ENCODE measurements around the gene LYPD3. TPM values are rescaled to one million over a fixed set of nuclear protein-coding genes. Genes with fewer than 3 reads are reported as not detected.

The LYPD3 gene
- total RNA-seq, 1 experiment from 2014 or later = 1.8 TPM

DNA sequence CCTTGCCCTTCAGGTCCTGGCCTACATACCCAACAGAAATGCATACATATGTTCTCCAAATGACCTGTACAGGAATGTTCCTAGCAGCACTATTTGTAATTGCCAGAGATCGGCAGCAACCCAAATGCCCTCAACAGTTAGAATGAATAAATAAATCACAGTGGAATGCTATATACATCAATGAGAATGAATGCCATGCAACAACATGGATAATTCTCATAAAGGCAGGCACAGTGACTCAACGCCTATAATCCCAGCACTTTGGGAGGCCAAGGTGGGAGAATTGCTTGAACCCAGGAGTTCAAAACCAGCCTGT lies 32.1 kb downstream of the LYPD3 start:
- Mint-ChIP-seq H3K4me3 (no peak overlapping the region), H3K4me1 (no peaks in the 10 kb centered on the region), H3K36me3 (ENCODE audit: insufficient read depth in 1 of 3, low read depth in 3 of 3) (no peaks in the 10 kb centered on the region), H3K9me3 (peaks cover 0 to 22% of the 10 kb centered on the region in 2 experiments; a peak in 4 of 5 replicates), H3K27ac (no peak overlapping the region), H3K27me3 (ENCODE audit: low read depth) (no peaks in the 10 kb centered on the region; the same call in 1 of the 2 replicates)
- no peak overlapping the region for H3K4ac ChIP-seq (ENCODE audit: low read depth, low read length)
- no peaks in the 10 kb centered on the region for H3K79me1 ChIP-seq (ENCODE audit: insufficient read depth, low read depth, low read length, poor library complexity, severe bottlenecking)
- no peak overlapping the region for H3K18ac ChIP-seq (ENCODE audit: insufficient read length, low read depth, low read length)
- H2BK20ac ChIP-seq (ENCODE audit: low read depth, low read length, poor library complexity, severe bottlenecking) = no peak overlapping the region
- H3K79me2 ChIP-seq (ENCODE audit: insufficient read depth, low read length) = no peaks in the 10 kb centered on the region
- no peak overlapping the region for H3K27ac ChIP-seq (ENCODE audit: insufficient read length, low read depth, low read length)
- no peak overlapping the region for H2AFZ ChIP-seq (ENCODE audit: low read length)
- no peak overlapping the region for H2BK15ac ChIP-seq (ENCODE audit: low read depth, low read length)
- no peak overlapping the region for H3K23ac ChIP-seq (ENCODE audit: insufficient read length, low read depth, low read length)
- H4K20me1 ChIP-seq (ENCODE audit: control insufficient read depth, insufficient read depth, insufficient read length) = no peaks in the 10 kb centered on the region
- H3T11ph ChIP-seq (ENCODE audit: low read length) = no peak overlapping the region
- WGBS (ENCODE audit: extremely low coverage, insufficient read length, low lambda C conversion rate) = no CpG with 5 or more reads among the region's 2 CpGs
- no peak overlapping the region for H2BK5ac ChIP-seq (ENCODE audit: insufficient read length, low read length)
- no peaks in the 10 kb centered on the region for H3K23me2 ChIP-seq (ENCODE audit: insufficient read length, low read depth, low read length, poor library complexity, severe bottlenecking)
- TF ChIP-seq, protein P1, sequence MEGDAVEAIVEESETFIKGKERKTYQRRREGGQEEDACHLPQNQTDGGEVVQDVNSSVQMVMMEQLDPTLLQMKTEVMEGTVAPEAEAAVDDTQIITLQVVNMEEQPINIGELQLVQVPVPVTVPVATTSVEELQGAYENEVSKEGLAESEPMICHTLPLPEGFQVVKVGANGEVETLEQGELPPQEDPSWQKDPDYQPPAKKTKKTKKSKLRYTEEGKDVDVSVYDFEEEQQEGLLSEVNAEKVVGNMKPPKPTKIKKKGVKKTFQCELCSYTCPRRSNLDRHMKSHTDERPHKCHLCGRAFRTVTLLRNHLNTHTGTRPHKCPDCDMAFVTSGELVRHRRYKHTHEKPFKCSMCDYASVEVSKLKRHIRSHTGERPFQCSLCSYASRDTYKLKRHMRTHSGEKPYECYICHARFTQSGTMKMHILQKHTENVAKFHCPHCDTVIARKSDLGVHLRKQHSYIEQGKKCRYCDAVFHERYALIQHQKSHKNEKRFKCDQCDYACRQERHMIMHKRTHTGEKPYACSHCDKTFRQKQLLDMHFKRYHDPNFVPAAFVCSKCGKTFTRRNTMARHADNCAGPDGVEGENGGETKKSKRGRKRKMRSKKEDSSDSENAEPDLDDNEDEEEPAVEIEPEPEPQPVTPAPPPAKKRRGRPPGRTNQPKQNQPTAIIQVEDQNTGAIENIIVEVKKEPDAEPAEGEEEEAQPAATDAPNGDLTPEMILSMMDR (conservative IDR thresholded peaks at IDR 0.05) = no peak
- H3K14ac ChIP-seq (ENCODE audit: insufficient read depth, low read length) = no peak overlapping the region
- H4K91ac ChIP-seq (ENCODE audit: insufficient read length, low read depth, low read length) = no peak overlapping the region
- H3K4me1 ChIP-seq (ENCODE audit: insufficient read depth, low read length) = no peaks in the 10 kb centered on the region
- H4K8ac ChIP-seq (replicated peaks; ENCODE audit: insufficient read length, low read depth, low read length) = no peak overlapping the region
- DNase-seq = no peak
- H3K56ac ChIP-seq (ENCODE audit: insufficient read length, low read depth, low read length) = no peak overlapping the region
- H4K5ac ChIP-seq (ENCODE audit: insufficient read length, low read depth, low read length) = no peak overlapping the region
- no peak overlapping the region for H2BK120ac ChIP-seq (ENCODE audit: low read depth, low read length, poor library complexity, severe bottlenecking)
- no peaks in the 10 kb centered on the region for H3K27me3 ChIP-seq (ENCODE audit: insufficient read depth, low read length)
- no peak overlapping the region for H3K9ac ChIP-seq (ENCODE audit: extremely low read depth, insufficient read length, low read length)
- no peak overlapping the region for H2AK5ac ChIP-seq (ENCODE audit: insufficient read length, low read length)
- no peak overlapping the region for H3K4me2 ChIP-seq (ENCODE audit: insufficient read depth, insufficient read length, low read length)
- H3K9me3 ChIP-seq (ENCODE audit: control insufficient read depth, low read depth, low read length) = no peaks in the 10 kb centered on the region
- H2BK12ac ChIP-seq (ENCODE audit: insufficient read length, low read depth, low read length) = no peak overlapping the region

All from H9 (cell line).